GM23248 (cell line): Measurements from ENCODE around the gene GCNT4.

Source experiments
- EZH2 ChIP-seq: fragments of 200-600 bp; sonication (generic); IDR thresholded peaks from 2 replicates; pipeline ENCODE4 v1.6.1; 2018; ENCODE audit warnings: antibody characterized with exemption, mild to moderate bottlenecking; ENCODE audit not compliant: insufficient read depth, poor library complexity, severe bottlenecking
- EZH2phosphoT487 ChIP-seq: fragments of 200-600 bp; sonication (generic); IDR thresholded peaks from 2 replicates; pipeline ENCODE4 v1.6.1; 2018; ENCODE audit warnings: antibody characterized with exemption, moderate library complexity, mild to moderate bottlenecking, low read depth; ENCODE audit not compliant: insufficient read depth

DNA sequence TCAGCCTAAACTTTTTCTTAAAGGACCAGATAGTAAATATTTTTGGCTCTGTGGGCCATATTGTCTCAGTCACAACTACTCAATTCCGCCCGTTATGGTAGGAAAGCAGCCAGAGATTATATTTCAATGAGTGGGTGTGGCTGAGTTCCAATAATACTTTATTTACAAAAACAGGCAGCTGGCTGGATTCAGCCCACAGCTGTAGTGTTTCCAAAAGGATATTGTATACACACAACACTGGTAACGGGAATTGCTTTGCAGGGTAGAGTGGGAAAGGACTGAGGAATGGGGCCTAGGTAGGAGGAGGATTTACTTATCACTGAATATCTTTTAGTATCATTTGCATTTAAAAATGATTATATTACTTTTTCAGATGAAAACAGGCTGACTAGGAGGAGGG, 21.0 kb downstream of the GCNT4 start:
- TF ChIP-seq EZH2 (no peak), EZH2phosphoT487 (no peak)
